Neural progenitor cell (in vitro differentiated cells): Measurements from ENCODE around the gene SPAG9. TPM values are rescaled to one million over a fixed set of nuclear protein-coding genes. Genes with fewer than 3 reads are reported as not detected.

ENCODE experiments used
- DNase-seq: peaks from one replicate; pipeline ENCODE4 v3.0.0-alpha.2; 2016; ENCODE audit warnings: low spot score
- H2AFZ ChIP-seq: fragments of 200-600 bp; sonication (generic); replicated peaks from 2 replicates; pipeline ENCODE4 v1.6.1; 2016; ENCODE audit warnings: antibody characterized with exemption
- H3F3A ChIP-seq: fragments of 200-600 bp; sonication (generic); 2 replicates; pipeline ENCODE4 v1.6.1; 2016; ENCODE audit warnings: antibody characterized with exemption, low read depth
- H3K27ac ChIP-seq: fragments of 200-600 bp; sonication (generic); 2 replicates; pipeline ENCODE4 v1.5.1; 2016; ENCODE audit warnings: mild to moderate bottlenecking
- H3K27me3 ChIP-seq: fragments of 200-600 bp; sonication (generic); 2 replicates; pipeline ENCODE4 v1.6.1; 2016; ENCODE audit warnings: mild to moderate bottlenecking, moderate library complexity
- H3K36me3 ChIP-seq: fragments of 200-600 bp; sonication (generic); 2 replicates; pipeline ENCODE4 v1.5.1; 2016
- H3K4me1 ChIP-seq: fragments of 200-600 bp; sonication (generic); 2 replicates; pipeline ENCODE4 v1.6.1; 2016; ENCODE audit warnings: mixed run types
- H3K4me2 ChIP-seq: fragments of 200-600 bp; sonication (generic); 2 replicates; pipeline ENCODE4 v1.6.1; 2016
- H3K4me3 ChIP-seq: fragments of 200-600 bp; sonication (generic); 2 replicates; pipeline ENCODE4 v1.5.1; 2016
- H3K79me2 ChIP-seq: fragments of 200-600 bp; sonication (generic); 2 replicates; pipeline ENCODE4 v1.6.1; 2016; ENCODE audit warnings: low read depth
- H3K9ac ChIP-seq: fragments of 200-600 bp; sonication (generic); 2 replicates; pipeline ENCODE4 v1.6.1; 2016
- H3K9me3 ChIP-seq: fragments of 200-600 bp; sonication (generic); 2 replicates; pipeline ENCODE4 v1.5.1; 2016; ENCODE audit warnings: low read depth
- H4K20me1 ChIP-seq: fragments of 200-600 bp; sonication (generic); 2 replicates; pipeline ENCODE4 v1.6.1; 2016; ENCODE audit warnings: low read depth
- H3K27ac Mint-ChIP-seq: 3 replicates; pipeline ENCODE4 v1.8.0; 2021; ENCODE audit warnings: mixed read lengths
- H3K27me3 Mint-ChIP-seq: 2 replicates; pipeline ENCODE4 v1.8.0; 2022; ENCODE audit warnings: low read depth, mild to moderate bottlenecking, inconsistent platforms, moderate library complexity, mixed read lengths; ENCODE audit not compliant: insufficient read depth
- H3K36me3 Mint-ChIP-seq: 3 replicates; pipeline ENCODE4 v1.8.0; 2021; ENCODE audit warnings: mixed read lengths
- H3K4me1 Mint-ChIP-seq: 3 replicates; pipeline ENCODE4 v1.8.0; 2021; ENCODE audit warnings: mixed read lengths
- H3K4me3 Mint-ChIP-seq: 3 replicates; pipeline ENCODE4 v1.8.0; 2021; ENCODE audit warnings: mild to moderate bottlenecking, moderate library complexity, mixed read lengths
- H3K9me3 Mint-ChIP-seq: 3 replicates; pipeline ENCODE4 v1.8.0; 2020; ENCODE audit warnings: mixed read lengths
- CTCF ChIP-seq: fragments of 200-600 bp; sonication (generic); IDR thresholded peaks from 2 replicates; pipeline ENCODE4 v1.5.1; 2017; ENCODE audit warnings: antibody characterized with exemption, mild to moderate bottlenecking
- EZH2 ChIP-seq: fragments of 200-600 bp; sonication (generic); IDR thresholded peaks from 2 replicates; pipeline ENCODE4 v1.6.1; 2017; ENCODE audit warnings: antibody characterized with exemption, mild to moderate bottlenecking, moderate library complexity
- EZH2phosphoT487 ChIP-seq: fragments of 200-600 bp; sonication (generic); IDR thresholded peaks from 2 replicates; pipeline ENCODE4 v1.6.1; 2017; ENCODE audit warnings: antibody characterized with exemption
- total RNA-seq: library from RNA; depleted of rRNA; stranded (reverse); fragments of >200 nt; gene quantifications from 2 replicates; pipeline ENCODE4 v1.2.3, GENCODE V29; 2015; ENCODE audit warnings: low replicate concordance

The SPAG9 gene
- total RNA-seq, 1 donor from 2014 or later = 99.5 TPM

- peaks cover 11% of the 10 kb centered on the region for H3K27me3 ChIP-seq
- H3K27ac ChIP-seq = no peak overlapping the region
- Mint-ChIP-seq H3K4me1 (peaks cover 30% of the 10 kb centered on the region), H3K4me3 (peak overlapping the region; percentile 82), H3K9me3 (no peaks in the 10 kb centered on the region), H3K27ac (peak overlapping the region; percentile 99), H3K27me3 (peaks cover 15% of the 10 kb centered on the region), H3K36me3 (no peaks in the 10 kb centered on the region)
- H3F3A ChIP-seq = peaks cover 23% of the 10 kb centered on the region
- H4K20me1 ChIP-seq = no peaks in the 10 kb centered on the region
- H3K36me3 ChIP-seq = no peaks in the 10 kb centered on the region
- H2AFZ ChIP-seq = peak overlapping the region; percentile 90
- peak overlapping the region; percentile 43 for H3K4me3 ChIP-seq
- TF ChIP-seq CTCF (no peak), EZH2phosphoT487 (no peak), EZH2 (no peak)
- no peaks in the 10 kb centered on the region for H3K9me3 ChIP-seq
- H3K9ac ChIP-seq = no peak overlapping the region
- peaks cover 21% of the 10 kb centered on the region for H3K4me1 ChIP-seq
- peak; percentile 95 for DNase-seq
- H3K4me2 ChIP-seq = peak overlapping the region; percentile 75
- no peaks in the 10 kb centered on the region for H3K79me2 ChIP-seq
Measured at GRCh38 chr17:50931144-50931908, 189.3 kb downstream of the SPAG9 start.

GRCh38 chr17:50928646-50929045 is 192.0 kb downstream of the SPAG9 start:
- no peak for TF ChIP-seq EZH2
- TF ChIP-seq EZH2phosphoT487 = no peak
- TF ChIP-seq CTCF = no peak
- Histone ChIP-seq H3K4me3 (no peak overlapping the region), H3K9ac (no peak overlapping the region), H3K27ac (no peak overlapping the region), H3K27me3 (peaks cover 11% of the 10 kb centered on the region), H3K4me2 (no peak overlapping the region), H3K79me2 (no peaks in the 10 kb centered on the region), H3F3A (peaks cover 28% of the 10 kb centered on the region), H2AFZ (no peak overlapping the region), H4K20me1 (no peaks in the 10 kb centered on the region), H3K36me3 (no peaks in the 10 kb centered on the region), H3K9me3 (no peaks in the 10 kb centered on the region), H3K4me1 (peaks cover 24% of the 10 kb centered on the region)
- Mint-ChIP-seq H3K27ac (peak overlapping the region; percentile 1), H3K4me3 (no peak overlapping the region), H3K4me1 (peaks cover 38% of the 10 kb centered on the region), H3K36me3 (no peaks in the 10 kb centered on the region), H3K9me3 (no peaks in the 10 kb centered on the region), H3K27me3 (peaks cover 19% of the 10 kb centered on the region)
- DNase-seq = no peak

- Mint-ChIP-seq H3K27me3 (peaks cover 19% of the 10 kb centered on the region), H3K9me3 (no peaks in the 10 kb centered on the region), H3K27ac (peak overlapping the region; percentile 27), H3K36me3 (no peaks in the 10 kb centered on the region), H3K4me1 (peaks cover 41% of the 10 kb centered on the region), H3K4me3 (no peak overlapping the region)
- Histone ChIP-seq H3K9me3 (no peaks in the 10 kb centered on the region), H3K27me3 (peaks cover 11% of the 10 kb centered on the region), H3K79me2 (no peaks in the 10 kb centered on the region), H4K20me1 (no peaks in the 10 kb centered on the region), H3K36me3 (no peaks in the 10 kb centered on the region), H2AFZ (no peak overlapping the region), H3K9ac (no peak overlapping the region), H3K27ac (no peak overlapping the region), H3K4me1 (peaks cover 24% of the 10 kb centered on the region), H3K4me2 (no peak overlapping the region), H3F3A (peaks cover 26% of the 10 kb centered on the region), H3K4me3 (no peak overlapping the region)
- TF ChIP-seq CTCF (no peak), EZH2 (no peak), EZH2phosphoT487 (no peak)
- no peak for DNase-seq
Measured at GRCh38 chr17:50927287-50927686, 193.4 kb downstream of the SPAG9 start.
